Loucy (cell line): ENCODE results near the gene ZER1.
A peak's percentile ranks its signal among the peaks of the same experiment; 100 is the strongest.

ENCODE experiments used
- H2AFZ ChIP-seq: fragments of 200-600 bp; sonication (generic); 2 replicates; pipeline ENCODE4 v1.6.0; 2016; ENCODE audit warnings: antibody characterized with exemption, mild to moderate bottlenecking, low read length, moderate library complexity
- H3F3A ChIP-seq: fragments of 200-600 bp; 2 replicates; pipeline ENCODE4 v1.6.0; 2016; ENCODE audit warnings: antibody characterized with exemption, low read depth, mild to moderate bottlenecking
- H3K27me3 ChIP-seq: fragments of 200-600 bp; sonication (generic); 2 replicates; pipeline ENCODE4 v1.6.1; 2014; ENCODE audit warnings: low read length, mild to moderate bottlenecking; ENCODE audit not compliant: insufficient read depth, poor library complexity, severe bottlenecking
- H3K36me3 ChIP-seq: fragments of 200-600 bp; sonication (generic); 2 replicates; pipeline ENCODE4 v1.6.1; 2016; ENCODE audit warnings: low read length; ENCODE audit not compliant: insufficient read depth
- H3K4me1 ChIP-seq: fragments of 200-600 bp; sonication (generic); 2 replicates; pipeline ENCODE4 v1.5.1; 2014; ENCODE audit warnings: low read length, mild to moderate bottlenecking; ENCODE audit not compliant: insufficient read depth, poor library complexity, severe bottlenecking
- H3K4me2 ChIP-seq: fragments of 200-600 bp; sonication (generic); 2 replicates; pipeline ENCODE4 v1.6.0; 2014; ENCODE audit warnings: antibody characterized with exemption, low read length, low read depth, mild to moderate bottlenecking; ENCODE audit not compliant: poor library complexity, severe bottlenecking
- H3K4me3 ChIP-seq: fragments of 200-600 bp; sonication (generic); 2 replicates; pipeline ENCODE4 v1.5.1; 2014; ENCODE audit warnings: low read length, mild to moderate bottlenecking, mixed read lengths; ENCODE audit not compliant: poor library complexity, severe bottlenecking
- H3K79me2 ChIP-seq: fragments of 200-600 bp; sonication (generic); 2 replicates; pipeline ENCODE4 v1.6.1; 2014; ENCODE audit warnings: low read length; ENCODE audit not compliant: insufficient read depth
- H3K9ac ChIP-seq: fragments of 200-600 bp; sonication (generic); 2 replicates; pipeline ENCODE4 v1.6.0; 2014; ENCODE audit warnings: mild to moderate bottlenecking, low read depth, low read length, moderate library complexity; ENCODE audit not compliant: poor library complexity, severe bottlenecking
- H3K9me2 ChIP-seq: fragments of 200-600 bp; sonication (generic); replicated peaks from 2 replicates; pipeline ENCODE4 v1.6.1; 2016; ENCODE audit warnings: low read depth, low read length, mixed read lengths
- H3K9me3 ChIP-seq: fragments of 200-600 bp; sonication (generic); 2 replicates; pipeline ENCODE4 v1.6.1; 2014; ENCODE audit warnings: mild to moderate bottlenecking, antibody characterized with exemption, low read length, low read depth; ENCODE audit not compliant: insufficient read depth
- H4K20me1 ChIP-seq: fragments of 200-600 bp; sonication (generic); 2 replicates; pipeline ENCODE4 v1.6.0; 2014; ENCODE audit warnings: antibody characterized with exemption, low read length, mild to moderate bottlenecking; ENCODE audit not compliant: insufficient read depth, poor library complexity, severe bottlenecking
- EZH2phosphoT487 ChIP-seq: fragments of 200-600 bp; IDR thresholded peaks from 2 replicates; pipeline ENCODE4 v1.6.1; 2018; ENCODE audit warnings: antibody characterized with exemption, mild to moderate bottlenecking, moderate library complexity, borderline replicate concordance
- TF ChIP-seq, protein P1 (sequence below): fragments of 200-600 bp; sonication (generic); conservative IDR thresholded peaks from 2 replicates; pipeline ENCODE4 v1.5.1; 2014; ENCODE audit warnings: mild to moderate bottlenecking, antibody characterized with exemption, low read length

The ZER1 gene

DNA sequence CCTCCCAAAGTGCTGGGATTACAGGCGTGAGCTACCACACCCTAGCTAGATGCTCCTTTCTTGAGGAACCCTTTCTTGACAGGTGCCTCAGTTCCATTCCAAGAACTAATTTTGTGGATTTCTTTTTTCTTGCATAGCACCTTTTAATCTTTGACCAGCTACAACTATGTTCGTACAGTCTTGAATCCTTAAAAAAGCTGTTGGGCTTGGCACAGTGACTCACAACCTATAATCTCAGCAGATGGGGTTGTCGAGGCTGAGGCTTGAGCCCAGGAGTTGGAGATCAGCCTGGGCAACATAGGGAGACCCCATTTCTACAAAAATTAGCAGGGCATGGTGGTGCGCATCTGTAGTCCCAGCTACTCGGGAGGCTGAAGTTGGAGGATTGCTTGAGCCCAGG, 1.3 kb upstream of the ZER1 start:
- H3K4me2 ChIP-seq = no peak overlapping the region
- H3K36me3 ChIP-seq = no peaks in the 10 kb centered on the region
- H3K9me2 ChIP-seq = no peaks in the 10 kb centered on the region
- H3K27me3 ChIP-seq = no peaks in the 10 kb centered on the region
- peaks cover 16% of the 10 kb centered on the region; the same call in 1 of the 2 replicates for H3K79me2 ChIP-seq
- no peak overlapping the region for H3K4me3 ChIP-seq
- H3K9me3 ChIP-seq = no peaks in the 10 kb centered on the region
- no peaks in the 10 kb centered on the region for H4K20me1 ChIP-seq
- TF ChIP-seq EZH2phosphoT487 = no peak
- TF ChIP-seq, protein P1, sequence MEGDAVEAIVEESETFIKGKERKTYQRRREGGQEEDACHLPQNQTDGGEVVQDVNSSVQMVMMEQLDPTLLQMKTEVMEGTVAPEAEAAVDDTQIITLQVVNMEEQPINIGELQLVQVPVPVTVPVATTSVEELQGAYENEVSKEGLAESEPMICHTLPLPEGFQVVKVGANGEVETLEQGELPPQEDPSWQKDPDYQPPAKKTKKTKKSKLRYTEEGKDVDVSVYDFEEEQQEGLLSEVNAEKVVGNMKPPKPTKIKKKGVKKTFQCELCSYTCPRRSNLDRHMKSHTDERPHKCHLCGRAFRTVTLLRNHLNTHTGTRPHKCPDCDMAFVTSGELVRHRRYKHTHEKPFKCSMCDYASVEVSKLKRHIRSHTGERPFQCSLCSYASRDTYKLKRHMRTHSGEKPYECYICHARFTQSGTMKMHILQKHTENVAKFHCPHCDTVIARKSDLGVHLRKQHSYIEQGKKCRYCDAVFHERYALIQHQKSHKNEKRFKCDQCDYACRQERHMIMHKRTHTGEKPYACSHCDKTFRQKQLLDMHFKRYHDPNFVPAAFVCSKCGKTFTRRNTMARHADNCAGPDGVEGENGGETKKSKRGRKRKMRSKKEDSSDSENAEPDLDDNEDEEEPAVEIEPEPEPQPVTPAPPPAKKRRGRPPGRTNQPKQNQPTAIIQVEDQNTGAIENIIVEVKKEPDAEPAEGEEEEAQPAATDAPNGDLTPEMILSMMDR = no peak
- peaks cover 4% of the 10 kb centered on the region for H3K4me1 ChIP-seq
- no peaks in the 10 kb centered on the region for H3F3A ChIP-seq
- no peak overlapping the region for H2AFZ ChIP-seq
- H3K9ac ChIP-seq = no peak overlapping the region

DNA sequence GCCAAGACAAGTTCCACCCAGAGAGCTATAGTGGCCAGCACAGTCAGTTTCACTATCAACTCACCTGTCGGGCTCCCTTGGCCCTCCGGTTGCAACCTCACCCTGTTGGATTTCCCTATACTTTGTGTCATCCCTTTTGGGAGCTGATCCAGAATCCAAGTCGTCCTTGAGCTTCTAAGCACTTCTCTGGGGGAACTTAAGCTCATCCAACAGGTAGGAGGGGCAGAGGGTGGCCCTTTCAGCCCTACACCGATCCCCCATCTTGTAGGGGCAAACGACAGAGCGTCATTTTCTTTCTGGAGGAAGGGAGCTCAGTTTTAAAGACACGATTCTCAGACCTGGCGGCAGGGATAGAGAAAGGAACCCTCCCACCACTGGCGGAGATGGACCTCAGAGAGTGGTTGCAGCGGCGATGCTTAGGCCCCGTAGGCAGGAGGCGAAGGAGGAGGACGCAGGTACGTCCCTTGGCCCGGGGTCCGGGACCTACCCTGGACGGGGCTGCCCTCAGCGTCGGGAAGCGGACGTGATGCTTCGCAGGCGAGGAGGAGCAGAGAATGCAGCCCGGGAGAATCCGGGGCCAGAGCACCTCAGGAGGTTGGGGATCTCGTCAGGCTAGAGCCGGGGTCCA, 519 bp downstream of the ZER1 start:
- Histone ChIP-seq H3K79me2 (peaks cover 16% of the 10 kb centered on the region; the same call in 1 of the 2 replicates), H3K4me3 (peak overlapping the region; percentile 92), H3K27me3 (no peaks in the 10 kb centered on the region), H3K36me3 (no peaks in the 10 kb centered on the region), H4K20me1 (no peaks in the 10 kb centered on the region), H3K9ac (peak overlapping the region; percentile 82), H3F3A (no peaks in the 10 kb centered on the region), H3K4me2 (peak overlapping the region; percentile 80), H3K9me3 (no peaks in the 10 kb centered on the region), H3K4me1 (peaks cover 4% of the 10 kb centered on the region), H2AFZ (peak overlapping the region; percentile 77; the same call in 1 of the 2 replicates), H3K9me2 (no peaks in the 10 kb centered on the region)
- TF ChIP-seq, protein P1 = no peak

DNA sequence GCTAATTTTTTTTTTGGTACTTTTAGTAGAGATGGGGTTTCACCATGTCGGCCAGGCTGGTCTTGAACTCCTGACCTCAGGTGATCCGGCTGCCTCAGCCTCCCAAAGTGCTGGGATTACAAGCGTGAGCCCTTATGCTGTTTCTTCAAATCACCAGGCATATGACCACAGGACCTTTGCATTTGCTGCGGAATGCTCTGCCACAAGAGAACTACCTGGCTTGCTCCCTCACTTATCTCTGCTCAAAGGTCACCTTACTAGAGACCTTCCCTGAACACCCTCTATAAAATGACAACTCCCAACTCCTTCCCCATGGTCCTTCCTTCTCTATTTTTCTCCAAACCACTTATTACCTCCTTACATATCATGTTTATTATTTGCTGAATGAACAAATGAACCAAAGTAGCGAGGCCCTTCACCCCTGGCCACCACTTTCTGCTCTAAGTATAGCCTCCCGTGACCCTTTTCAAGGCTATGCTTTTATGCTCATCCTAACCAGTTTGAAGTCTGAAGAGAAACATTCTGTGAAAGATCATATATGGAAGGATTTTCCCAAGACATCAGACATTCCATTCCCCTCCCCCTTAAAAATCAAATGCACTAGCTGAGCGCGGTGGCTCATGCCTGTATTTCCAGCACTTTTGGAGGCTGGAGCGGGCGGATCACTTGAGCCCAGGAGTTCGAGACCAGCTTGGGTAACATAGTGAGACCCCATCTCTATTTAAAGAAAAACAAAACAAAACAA, 1.3 kb downstream of the ZER1 start:
- Histone ChIP-seq H3K4me2 (peak overlapping the region; percentile 80), H2AFZ (no peak overlapping the region), H4K20me1 (no peaks in the 10 kb centered on the region), H3F3A (no peaks in the 10 kb centered on the region), H3K9ac (peak overlapping the region; percentile 82), H3K27me3 (no peaks in the 10 kb centered on the region), H3K4me3 (peak overlapping the region; percentile 92), H3K4me1 (peaks cover 4% of the 10 kb centered on the region), H3K79me2 (peaks cover 16% of the 10 kb centered on the region; the same call in 1 of the 2 replicates), H3K9me2 (no peaks in the 10 kb centered on the region), H3K36me3 (no peaks in the 10 kb centered on the region), H3K9me3 (no peaks in the 10 kb centered on the region)
- TF ChIP-seq, protein P1 = no peak
- TF ChIP-seq EZH2phosphoT487 = no peak
